ENCODE measurements around the gene PTPRN2.
"Not testable (repeated sequence)": the region's sequence is repeated elsewhere in the genome, so short reads cannot be mapped to it uniquely, and the experiment has no call there.

DNA sequence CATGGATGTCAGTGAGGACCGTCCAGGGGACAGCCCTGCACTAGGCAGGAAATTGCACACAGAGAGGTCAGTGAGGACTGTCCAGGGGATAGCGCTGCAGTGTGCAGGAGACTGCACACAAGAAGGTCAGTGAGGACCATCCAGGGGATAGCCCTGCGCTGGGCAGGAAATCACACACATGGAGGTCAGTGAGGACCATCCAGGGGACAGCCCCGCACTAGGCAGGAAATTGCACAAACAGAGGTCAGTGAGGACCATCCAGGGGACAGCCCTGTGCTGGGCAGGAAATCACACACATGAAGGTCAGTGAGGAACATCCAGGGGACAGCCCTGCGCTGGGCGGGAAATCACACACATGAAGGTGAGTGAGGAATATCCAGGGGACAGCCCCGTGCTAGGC is 80.4 kb downstream of the PTPRN2 start:
- TF ChIP-seq, protein P1, sequence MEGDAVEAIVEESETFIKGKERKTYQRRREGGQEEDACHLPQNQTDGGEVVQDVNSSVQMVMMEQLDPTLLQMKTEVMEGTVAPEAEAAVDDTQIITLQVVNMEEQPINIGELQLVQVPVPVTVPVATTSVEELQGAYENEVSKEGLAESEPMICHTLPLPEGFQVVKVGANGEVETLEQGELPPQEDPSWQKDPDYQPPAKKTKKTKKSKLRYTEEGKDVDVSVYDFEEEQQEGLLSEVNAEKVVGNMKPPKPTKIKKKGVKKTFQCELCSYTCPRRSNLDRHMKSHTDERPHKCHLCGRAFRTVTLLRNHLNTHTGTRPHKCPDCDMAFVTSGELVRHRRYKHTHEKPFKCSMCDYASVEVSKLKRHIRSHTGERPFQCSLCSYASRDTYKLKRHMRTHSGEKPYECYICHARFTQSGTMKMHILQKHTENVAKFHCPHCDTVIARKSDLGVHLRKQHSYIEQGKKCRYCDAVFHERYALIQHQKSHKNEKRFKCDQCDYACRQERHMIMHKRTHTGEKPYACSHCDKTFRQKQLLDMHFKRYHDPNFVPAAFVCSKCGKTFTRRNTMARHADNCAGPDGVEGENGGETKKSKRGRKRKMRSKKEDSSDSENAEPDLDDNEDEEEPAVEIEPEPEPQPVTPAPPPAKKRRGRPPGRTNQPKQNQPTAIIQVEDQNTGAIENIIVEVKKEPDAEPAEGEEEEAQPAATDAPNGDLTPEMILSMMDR (IDR thresholded peaks at IDR 0.05 in 2 of 3, conservative IDR thresholded peaks at IDR 0.05 in 1 of 3; ENCODE audit: borderline replicate concordance in 1 of 3, insufficient read depth in 1 of 3, low read depth in 2 of 3, low read length in 2 of 3), result not testable (repeated sequence)
- not testable (repeated sequence) for TF ChIP-seq YY1 (IDR thresholded peaks at IDR 0.05; ENCODE audit: extremely low read depth, insufficient replicate concordance, low read depth, low read length); TCF7L2 (IDR thresholded peaks at IDR 0.05; ENCODE audit: borderline replicate concordance, extremely low read depth, insufficient read depth, insufficient read length); POLR2A (IDR thresholded peaks at IDR 0.05; ENCODE audit: borderline replicate concordance, extremely low read depth, insufficient read depth, insufficient read length); EZH2 (IDR thresholded peaks at IDR 0.05); EGR1 (IDR thresholded peaks at IDR 0.05; ENCODE audit: low read depth); SP1 (IDR thresholded peaks at IDR 0.05; ENCODE audit: low read depth); RAD21 (IDR thresholded peaks at IDR 0.05; ENCODE audit: low read depth); POLR2AphosphoS5 (IDR thresholded peaks at IDR 0.05; ENCODE audit: low read depth, low read length)
- TF ChIP-seq, protein P2, sequence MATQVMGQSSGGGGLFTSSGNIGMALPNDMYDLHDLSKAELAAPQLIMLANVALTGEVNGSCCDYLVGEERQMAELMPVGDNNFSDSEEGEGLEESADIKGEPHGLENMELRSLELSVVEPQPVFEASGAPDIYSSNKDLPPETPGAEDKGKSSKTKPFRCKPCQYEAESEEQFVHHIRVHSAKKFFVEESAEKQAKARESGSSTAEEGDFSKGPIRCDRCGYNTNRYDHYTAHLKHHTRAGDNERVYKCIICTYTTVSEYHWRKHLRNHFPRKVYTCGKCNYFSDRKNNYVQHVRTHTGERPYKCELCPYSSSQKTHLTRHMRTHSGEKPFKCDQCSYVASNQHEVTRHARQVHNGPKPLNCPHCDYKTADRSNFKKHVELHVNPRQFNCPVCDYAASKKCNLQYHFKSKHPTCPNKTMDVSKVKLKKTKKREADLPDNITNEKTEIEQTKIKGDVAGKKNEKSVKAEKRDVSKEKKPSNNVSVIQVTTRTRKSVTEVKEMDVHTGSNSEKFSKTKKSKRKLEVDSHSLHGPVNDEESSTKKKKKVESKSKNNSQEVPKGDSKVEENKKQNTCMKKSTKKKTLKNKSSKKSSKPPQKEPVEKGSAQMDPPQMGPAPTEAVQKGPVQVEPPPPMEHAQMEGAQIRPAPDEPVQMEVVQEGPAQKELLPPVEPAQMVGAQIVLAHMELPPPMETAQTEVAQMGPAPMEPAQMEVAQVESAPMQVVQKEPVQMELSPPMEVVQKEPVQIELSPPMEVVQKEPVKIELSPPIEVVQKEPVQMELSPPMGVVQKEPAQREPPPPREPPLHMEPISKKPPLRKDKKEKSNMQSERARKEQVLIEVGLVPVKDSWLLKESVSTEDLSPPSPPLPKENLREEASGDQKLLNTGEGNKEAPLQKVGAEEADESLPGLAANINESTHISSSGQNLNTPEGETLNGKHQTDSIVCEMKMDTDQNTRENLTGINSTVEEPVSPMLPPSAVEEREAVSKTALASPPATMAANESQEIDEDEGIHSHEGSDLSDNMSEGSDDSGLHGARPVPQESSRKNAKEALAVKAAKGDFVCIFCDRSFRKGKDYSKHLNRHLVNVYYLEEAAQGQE (IDR thresholded peaks at IDR 0.05; ENCODE audit: low read depth), result not testable (repeated sequence)
